Neutrophil (primary cell): Measurements from ENCODE around the gene GHRHR.

ENCODE experiments used
- H3K27ac ChIP-seq: fragments of 200-600 bp; sonication (generic); 2 replicates; pipeline ENCODE4 v1.5.1; 2016; ENCODE audit warnings: mild to moderate bottlenecking, moderate library complexity
- H3K27me3 ChIP-seq: fragments of 200-600 bp; sonication (generic); 2 replicates; pipeline ENCODE4 v1.6.0; 2016; ENCODE audit warnings: mild to moderate bottlenecking
- H3K36me3 ChIP-seq: fragments of 200-600 bp; sonication (generic); 2 replicates; pipeline ENCODE4 v1.5.1; 2017
- H3K4me1 ChIP-seq, 2 experiments: fragments of 200-600 bp in 1 of 2; sonication (generic) in 1 of 2; 1 replicate in 1 of 2; 2 replicates in 1 of 2; pipeline versions ENCODE4 v1.5.1 to v1.6.1; 2013 to 2016; ENCODE audit warnings: low read depth in 1 of 2, low read length in 1 of 2, mild to moderate bottlenecking in 1 of 2, moderate library complexity in 1 of 2; ENCODE audit not compliant: control insufficient read depth in 1 of 2, insufficient read depth in 1 of 2
- H3K4me3 ChIP-seq, 2 experiments: fragments of 200-600 bp in 1 of 2; sonication (generic) in 1 of 2; 1 replicate in 1 of 2; 2 replicates in 1 of 2; pipeline ENCODE4 v1.5.1; 2013 to 2016; ENCODE audit warnings: low read depth in 1 of 2, low read length in 1 of 2, mild to moderate bottlenecking in 1 of 2, moderate library complexity in 1 of 2
- H3K9me3 ChIP-seq: fragments of 200-600 bp; sonication (generic); 2 replicates; pipeline ENCODE4 v1.5.1; 2016
- CTCF ChIP-seq: fragments of 200-600 bp; sonication (generic); IDR thresholded peaks from 2 replicates; pipeline ENCODE4 v1.5.1; 2016; ENCODE audit warnings: antibody characterized with exemption

GHRHR gene

GRCh38 chr7:30970074-30970473, 6.3 kb downstream of the GHRHR start:
- no peak for TF ChIP-seq CTCF
- H3K4me1 ChIP-seq: no peaks in the 10 kb centered on the region
- peaks cover 12% of the 10 kb centered on the region for H3K27me3 ChIP-seq
- no peak overlapping the region for H3K27ac ChIP-seq
- H3K4me3 ChIP-seq: no peak overlapping the region
- H3K36me3 ChIP-seq: no peaks in the 10 kb centered on the region
- no peaks in the 10 kb centered on the region for H3K9me3 ChIP-seq

- Histone ChIP-seq H3K4me3 (no peak overlapping the region), H3K27me3 (peaks cover 12% of the 10 kb centered on the region), H3K36me3 (no peaks in the 10 kb centered on the region), H3K27ac (no peak overlapping the region), H3K4me1 (no peaks in the 10 kb centered on the region), H3K9me3 (no peaks in the 10 kb centered on the region)
- no peak for TF ChIP-seq CTCF
Measured at GRCh38 chr7:30970594-30971094, 6.9 kb downstream of the GHRHR start.

GRCh38 chr7:30971440-30971839, 7.7 kb downstream of the GHRHR start:
- no peaks in the 10 kb centered on the region for H3K9me3 ChIP-seq
- H3K36me3 ChIP-seq: no peaks in the 10 kb centered on the region
- TF ChIP-seq CTCF: no peak
- no peak overlapping the region for H3K27ac ChIP-seq
- H3K27me3 ChIP-seq: peaks cover 12% of the 10 kb centered on the region
- no peaks in the 10 kb centered on the region for H3K4me1 ChIP-seq
- no peak overlapping the region for H3K4me3 ChIP-seq

- H3K4me1 ChIP-seq: no peaks in the 10 kb centered on the region
- no peaks in the 10 kb centered on the region for H3K36me3 ChIP-seq
- H3K9me3 ChIP-seq: no peaks in the 10 kb centered on the region
- TF ChIP-seq CTCF: no peak
- no peak overlapping the region for H3K4me3 ChIP-seq
- no peak overlapping the region for H3K27ac ChIP-seq
- H3K27me3 ChIP-seq: peaks cover 12% of the 10 kb centered on the region
Measured at GRCh38 chr7:30971840-30972563, 8.2 kb downstream of the GHRHR start.

GRCh38 chr7:30973292-30973691, 9.5 kb downstream of the GHRHR start:
- Histone ChIP-seq H3K27ac (no peak overlapping the region), H3K4me3 (no peak overlapping the region), H3K4me1 (no peaks in the 10 kb centered on the region), H3K9me3 (no peaks in the 10 kb centered on the region), H3K27me3 (peaks cover 15% of the 10 kb centered on the region), H3K36me3 (no peaks in the 10 kb centered on the region)
- TF ChIP-seq CTCF: no peak
